NCI-H345 treated with DMSO at 0.1 percent for 48 hours (cell line): ENCODE results near the gene RANBP1.
"Not testable (repeated sequence)": the region's sequence is repeated elsewhere in the genome, so short reads cannot be mapped to it uniquely, and the experiment has no call there.

ENCODE experiments used
- DNase-seq: peaks from one replicate; lab custom pipeline; 2025; ENCODE audit not compliant: unreplicated experiment; lab: John Stamatoyannopoulos, UW

Gene RANBP1

DNA sequence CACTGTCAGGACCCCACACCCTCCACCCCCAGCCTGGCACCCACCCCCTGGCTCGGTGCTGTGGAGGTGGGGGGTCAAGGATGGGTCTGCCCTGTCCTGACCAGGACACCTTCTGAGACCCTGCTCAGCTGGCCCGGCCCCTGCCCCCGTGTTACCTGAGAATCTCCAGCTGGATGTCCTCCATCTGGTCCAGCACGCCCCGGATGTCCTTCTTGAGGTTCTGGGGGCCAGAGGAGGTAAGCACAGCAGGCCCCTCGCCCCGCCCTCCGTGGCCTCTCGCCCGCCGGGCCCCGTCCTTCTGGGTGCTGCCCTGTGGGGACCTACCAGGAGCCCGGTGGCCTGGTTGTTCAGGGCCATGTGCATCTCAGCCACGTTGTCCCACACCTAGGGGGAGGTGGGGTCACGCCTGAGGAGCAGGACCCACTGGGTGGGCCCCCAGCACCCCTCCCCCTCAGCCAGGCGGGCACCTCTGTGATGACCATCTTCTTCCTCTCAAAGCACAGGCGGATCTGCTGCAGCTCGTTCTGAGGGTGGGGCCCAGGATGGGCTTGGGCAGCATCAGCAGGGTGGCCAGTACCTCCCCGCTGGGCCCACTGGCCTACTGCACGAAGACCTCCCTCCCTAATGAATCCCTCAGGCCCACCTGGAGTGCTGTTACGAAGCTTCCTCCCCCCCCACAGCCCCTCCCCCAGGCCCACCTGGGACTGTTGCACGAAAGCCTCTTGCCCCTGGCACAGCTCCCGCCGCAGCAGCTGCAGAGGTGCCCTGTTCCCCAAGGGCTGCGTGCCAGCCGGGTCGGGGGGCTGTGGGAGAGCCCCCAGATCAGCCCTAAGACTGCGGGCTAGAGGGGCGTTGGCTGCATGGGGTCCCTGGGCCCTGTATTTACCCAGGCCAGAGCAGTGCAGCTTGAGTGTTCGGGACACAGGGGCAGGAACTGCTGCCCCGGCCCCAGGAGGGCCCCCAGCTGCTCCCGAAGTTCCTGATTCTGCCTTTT is 33.6 kb downstream of the RANBP1 start:
- no peak for DNase-seq

- no peak for DNase-seq
Observed at GRCh38 chr22:20150381-20151275, 34.7 kb downstream of the RANBP1 start, which contains the start of gene CCDC188. Gene CCDC188 (minus strand): TSS chr22:20151055. CDS start chr22:20150986, 69 bp downstream.

DNA sequence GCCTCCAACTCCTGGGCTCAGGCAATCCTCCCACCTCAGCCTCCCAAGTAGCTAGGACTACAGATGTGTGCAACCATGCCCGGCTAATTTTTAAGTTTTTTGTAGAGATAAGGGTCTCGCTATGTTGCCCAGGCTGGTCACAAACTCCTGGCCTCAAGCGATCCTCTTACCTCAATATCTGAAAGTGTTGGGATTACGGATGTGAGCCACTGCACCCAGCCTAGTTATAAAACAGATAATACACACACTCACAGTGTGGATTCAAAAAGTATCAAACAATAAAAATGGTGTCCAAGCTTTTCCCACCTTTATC is 35.3 kb downstream of the RANBP1 start:
- no peak for DNase-seq

- DNase-seq: no peak
Observed at GRCh38 chr22:20152464-20152890, 36.6 kb downstream of the RANBP1 start.

DNA sequence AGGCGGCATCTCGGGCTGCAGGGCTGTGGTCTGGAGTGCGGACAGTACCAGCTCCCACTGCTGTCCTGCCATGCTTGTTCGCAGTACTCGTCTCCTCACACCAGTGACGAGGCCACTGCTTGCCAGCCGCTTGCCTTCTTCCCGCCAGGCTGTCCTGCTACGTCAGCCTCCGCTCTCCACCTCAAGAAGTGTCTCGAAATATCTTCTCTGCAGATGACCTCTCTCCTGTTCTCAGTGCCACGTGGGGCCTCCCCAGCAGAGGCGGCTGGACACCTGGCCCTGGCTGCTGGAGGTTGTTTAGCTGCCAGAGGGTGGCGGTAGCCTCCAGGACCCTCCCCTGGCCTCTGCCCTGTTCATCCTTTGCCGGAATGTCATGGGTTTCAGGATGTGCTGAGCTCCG is 38.0 kb downstream of the RANBP1 start:
- no peak for DNase-seq

GRCh38 chr22:20154602-20155187 is 38.8 kb downstream of the RANBP1 start:
- DNase-seq: peak; percentile 9

DNA sequence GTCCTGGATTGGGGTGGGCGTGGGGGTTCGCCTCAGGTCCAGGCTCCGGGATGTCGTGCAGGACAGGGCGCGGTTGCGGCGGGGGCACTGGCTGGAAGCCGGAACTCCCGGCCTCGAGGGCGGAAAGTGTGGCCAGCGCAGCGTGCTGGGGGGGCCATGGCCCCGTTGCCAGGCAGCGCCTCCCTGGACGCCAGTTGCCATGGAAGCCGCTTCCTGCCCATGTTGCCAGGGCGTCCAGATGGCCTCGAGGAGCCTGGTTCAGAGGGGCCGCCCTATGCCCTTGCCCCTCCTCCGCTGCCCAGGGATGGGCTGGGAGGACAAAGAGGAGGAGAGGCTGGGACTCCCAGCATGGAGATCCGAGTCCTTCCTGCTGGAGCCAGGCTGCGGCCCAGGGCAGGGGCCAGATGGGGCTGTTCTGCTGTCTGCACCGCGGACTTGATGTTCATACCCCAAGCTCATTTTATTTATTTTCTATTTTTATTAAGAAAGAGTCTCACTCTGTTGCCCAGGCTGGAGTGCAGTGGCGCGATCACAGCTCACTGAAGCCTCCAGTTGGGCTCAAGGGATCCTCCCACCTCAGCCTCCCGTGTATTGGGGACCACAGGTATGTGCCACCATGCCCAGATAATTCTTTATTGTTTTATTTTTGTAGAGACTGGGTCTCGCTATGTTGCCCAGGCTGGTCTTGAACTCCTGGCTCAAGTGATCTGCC is 39.6 kb downstream of the RANBP1 start:
- DNase-seq: peak; percentile 30

GRCh38 chr22:20156042-20156389 is 40.1 kb downstream of the RANBP1 start:
- DNase-seq: no peak

- DNase-seq: peak; percentile 41
Observed at GRCh38 chr22:20156611-20157429, 40.9 kb downstream of the RANBP1 start.

DNA sequence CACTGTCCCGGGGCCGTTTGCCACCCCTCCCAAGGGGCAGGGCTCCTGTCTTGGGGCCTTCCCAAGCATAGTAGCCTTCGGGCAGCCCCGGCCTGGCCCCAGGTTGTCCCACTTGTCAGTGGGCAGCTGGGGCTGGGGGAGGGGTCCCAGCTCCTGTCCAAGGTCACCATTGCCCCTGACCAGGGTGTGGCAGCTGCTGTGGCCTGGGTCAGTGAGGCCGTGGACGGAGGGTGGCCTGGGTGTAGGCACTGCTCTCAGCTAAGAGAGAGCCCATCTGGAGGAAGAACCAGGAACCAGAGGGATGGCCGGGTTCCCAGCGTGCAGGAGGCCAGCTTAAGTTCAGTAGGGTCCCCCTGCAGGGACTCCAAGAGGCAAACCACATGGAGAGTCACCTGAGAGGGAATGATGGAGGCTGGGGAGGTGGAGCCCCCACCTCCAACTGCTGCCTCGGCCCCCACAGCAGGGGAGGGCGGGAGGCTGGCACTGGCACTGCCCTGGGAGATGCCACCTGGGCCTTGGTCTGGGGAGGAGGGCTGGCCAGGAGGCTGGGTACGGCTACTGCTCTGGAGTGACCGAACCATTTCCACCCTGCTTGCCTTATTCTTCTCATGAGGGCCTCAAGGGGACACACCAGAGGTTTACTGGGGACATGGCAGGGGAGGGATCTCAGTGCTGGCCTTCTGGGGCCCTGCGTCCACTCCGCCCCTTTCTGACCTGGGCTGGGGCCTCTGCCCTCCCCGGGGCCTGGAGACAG is 41.7 kb downstream of the RANBP1 start:
- DNase-seq: no peak

DNA sequence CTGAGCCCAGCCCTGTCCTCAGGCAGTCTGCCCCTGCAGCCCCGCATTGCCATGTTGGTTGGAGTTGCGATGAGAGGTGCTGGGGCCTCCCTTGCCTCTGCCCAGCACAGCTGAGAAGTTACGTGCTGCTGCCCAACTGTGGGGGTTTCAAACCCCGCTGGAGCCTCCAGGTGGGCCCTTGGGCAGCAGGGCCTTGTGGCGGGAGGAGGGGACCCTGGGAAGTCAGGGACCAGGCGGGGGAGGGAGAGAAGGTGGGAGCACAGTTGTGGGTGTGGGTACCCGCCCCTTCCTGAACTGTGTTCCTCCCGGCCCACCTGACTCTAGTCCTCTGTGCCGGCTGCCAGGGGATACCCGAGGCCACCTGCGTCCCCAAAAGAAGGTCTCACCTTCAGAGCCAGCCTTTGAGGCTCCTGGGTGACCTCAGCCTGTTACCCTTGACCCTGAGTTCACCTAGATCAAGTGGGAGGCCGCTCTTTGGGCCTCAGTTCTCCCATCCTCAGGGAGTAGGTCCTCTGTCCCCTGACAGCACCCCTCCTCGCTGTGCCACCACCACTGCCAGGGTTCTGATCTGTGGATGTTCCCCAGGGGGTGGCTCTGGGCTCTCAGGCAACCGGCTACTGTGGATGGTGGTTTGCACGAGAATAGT is 42.6 kb downstream of the RANBP1 start:
- DNase-seq: no peak

GRCh38 chr22:20159076-20159475 is 43.2 kb downstream of the RANBP1 start:
- DNase-seq: no peak

DNA sequence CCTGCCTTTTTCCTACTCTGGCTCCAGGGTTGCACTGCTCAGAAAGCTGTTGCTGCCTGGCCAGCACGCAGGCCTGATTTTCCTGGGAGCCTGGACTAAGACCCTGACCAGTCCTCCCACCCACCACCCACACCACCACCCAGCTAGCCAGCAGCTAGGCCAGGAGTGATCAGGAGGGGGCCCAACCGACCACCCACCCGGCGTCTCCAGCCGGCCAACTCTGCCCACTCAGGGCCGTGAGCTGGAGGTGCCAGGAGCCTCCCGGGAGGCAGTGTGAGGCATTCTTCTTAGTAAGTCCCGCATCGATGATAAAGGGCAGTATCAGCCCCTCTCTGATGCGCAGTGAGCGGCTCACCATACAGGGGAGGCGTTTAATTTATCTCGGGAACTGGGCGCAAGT is 43.6 kb downstream of the RANBP1 start:
- DNase-seq: not testable (repeated sequence)

DNA sequence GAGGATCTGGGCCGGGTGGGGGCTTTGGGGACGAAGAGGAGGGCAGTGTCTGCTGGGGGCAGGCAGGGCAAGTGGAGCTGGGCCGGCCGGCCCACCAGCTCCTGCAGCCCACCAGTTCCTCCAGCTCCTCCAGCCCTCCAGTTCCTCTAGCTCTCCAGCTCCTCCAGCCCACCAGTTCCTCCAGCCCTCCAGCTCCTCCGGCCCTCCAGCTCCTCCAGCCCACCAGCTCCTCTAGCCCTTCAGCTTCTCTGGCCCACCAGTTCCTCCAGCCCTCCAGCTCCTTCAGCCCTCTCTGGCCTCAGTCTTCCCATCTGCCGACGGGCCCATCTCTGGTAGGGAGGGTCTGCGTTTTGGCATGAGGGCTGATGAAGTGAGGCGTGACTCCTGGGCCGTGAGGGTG is 44.1 kb downstream of the RANBP1 start:
- DNase-seq: no peak

DNA sequence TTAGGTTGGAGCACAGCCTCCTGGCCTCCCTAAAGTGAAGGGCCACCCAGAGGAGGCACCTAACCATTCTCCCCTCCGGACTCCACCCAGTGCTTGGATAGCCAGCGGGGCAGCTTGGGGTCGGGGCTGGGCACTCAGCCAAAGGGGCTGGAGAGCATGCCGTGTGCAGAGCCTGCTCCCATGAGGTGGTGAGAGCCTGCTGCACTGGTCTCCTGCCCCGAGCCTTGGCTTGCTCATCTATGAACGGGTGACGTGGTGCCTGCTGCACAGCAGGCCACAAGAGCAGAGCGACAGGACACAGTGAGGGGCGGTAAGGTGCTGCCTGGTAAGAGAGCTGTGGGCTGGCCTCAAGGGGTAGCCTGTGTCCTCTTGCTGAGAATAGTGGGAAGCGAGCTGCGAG is 49.0 kb downstream of the RANBP1 start:
- no peak for DNase-seq

- DNase-seq: no peak
Observed at GRCh38 chr22:20165421-20165820, 49.5 kb downstream of the RANBP1 start.

- DNase-seq: no peak
Observed at GRCh38 chr22:20165913-20166312, 50.0 kb downstream of the RANBP1 start.

DNA sequence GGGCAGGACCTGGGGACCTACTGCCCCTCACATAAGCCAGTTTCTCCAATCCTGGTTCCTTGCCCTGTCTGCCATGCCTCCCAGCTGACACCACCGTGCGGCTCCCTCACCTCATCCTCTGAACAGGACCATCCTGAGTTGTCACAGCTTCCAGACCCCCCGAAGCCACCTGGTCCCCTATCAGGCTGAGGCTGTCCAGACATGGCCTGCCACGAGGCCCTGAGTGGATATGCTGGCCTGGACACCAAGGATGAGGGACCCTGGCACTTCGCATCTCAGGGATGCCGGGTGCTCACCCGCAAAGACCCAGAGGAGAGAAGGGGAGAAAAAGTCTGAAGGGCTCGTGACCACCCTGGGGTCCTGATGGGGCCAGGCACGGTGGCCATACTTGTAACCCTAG is 50.8 kb downstream of the RANBP1 start:
- no peak for DNase-seq
